HL-60 (cell line): ENCODE data around the gene ZNF341.

Experiments used
- DNase-seq, 2 experiments: peaks; one replicate each; pipeline ENCODE4 v3.0.0-alpha.2; 2010 to 2020; ENCODE audit warnings: low read depth in 1 of 2, low spot score in 1 of 2
- H3K27ac ChIP-seq: fragments of 250-450 bp; sonication (Bioruptor Pico); replicated peaks from 2 replicates; pipeline ENCODE4 v1.5.1; 2020; ENCODE audit warnings: mild to moderate bottlenecking, moderate library complexity
- H3K27me3 ChIP-seq: fragments of 250-450 bp; sonication (Bioruptor Pico); 2 replicates; pipeline ENCODE4 v1.5.1; 2021; ENCODE audit warnings: mild to moderate bottlenecking, moderate library complexity; ENCODE audit not compliant: insufficient read depth, poor library complexity, severe bottlenecking
- H3K4me3 ChIP-seq: replicated peaks from 2 replicates; pipeline ENCODE4 v1.5.1; 2011; ENCODE audit warnings: mild to moderate bottlenecking, control low read depth, low read length; ENCODE audit not compliant: insufficient read depth
- GABPA ChIP-seq: IDR thresholded peaks from 2 replicates; pipeline ENCODE4 v1.6.1; 2012; ENCODE audit warnings: low read depth
- POLR2AphosphoS5 ChIP-seq: IDR thresholded peaks from 2 replicates; pipeline ENCODE4 v1.6.1; 2012; ENCODE audit warnings: low read depth
- SPI1 ChIP-seq: IDR thresholded peaks from 2 replicates; pipeline ENCODE4 v1.6.1; 2012; ENCODE audit warnings: low read depth, mild to moderate bottlenecking, borderline replicate concordance
- TF ChIP-seq, protein P1 (sequence below): IDR thresholded peaks from 2 replicates; pipeline ENCODE4 v1.6.1; 2012; ENCODE audit warnings: low read depth; ENCODE audit not compliant: insufficient replicate concordance
- TF ChIP-seq, protein P2 (sequence below): IDR thresholded peaks from one replicate; pipeline ENCODE4 v1.5.1; 2011; ENCODE audit warnings: low read length, control low read depth, inconsistent platforms; ENCODE audit not compliant: insufficient read depth

Gene ZNF341

DNA sequence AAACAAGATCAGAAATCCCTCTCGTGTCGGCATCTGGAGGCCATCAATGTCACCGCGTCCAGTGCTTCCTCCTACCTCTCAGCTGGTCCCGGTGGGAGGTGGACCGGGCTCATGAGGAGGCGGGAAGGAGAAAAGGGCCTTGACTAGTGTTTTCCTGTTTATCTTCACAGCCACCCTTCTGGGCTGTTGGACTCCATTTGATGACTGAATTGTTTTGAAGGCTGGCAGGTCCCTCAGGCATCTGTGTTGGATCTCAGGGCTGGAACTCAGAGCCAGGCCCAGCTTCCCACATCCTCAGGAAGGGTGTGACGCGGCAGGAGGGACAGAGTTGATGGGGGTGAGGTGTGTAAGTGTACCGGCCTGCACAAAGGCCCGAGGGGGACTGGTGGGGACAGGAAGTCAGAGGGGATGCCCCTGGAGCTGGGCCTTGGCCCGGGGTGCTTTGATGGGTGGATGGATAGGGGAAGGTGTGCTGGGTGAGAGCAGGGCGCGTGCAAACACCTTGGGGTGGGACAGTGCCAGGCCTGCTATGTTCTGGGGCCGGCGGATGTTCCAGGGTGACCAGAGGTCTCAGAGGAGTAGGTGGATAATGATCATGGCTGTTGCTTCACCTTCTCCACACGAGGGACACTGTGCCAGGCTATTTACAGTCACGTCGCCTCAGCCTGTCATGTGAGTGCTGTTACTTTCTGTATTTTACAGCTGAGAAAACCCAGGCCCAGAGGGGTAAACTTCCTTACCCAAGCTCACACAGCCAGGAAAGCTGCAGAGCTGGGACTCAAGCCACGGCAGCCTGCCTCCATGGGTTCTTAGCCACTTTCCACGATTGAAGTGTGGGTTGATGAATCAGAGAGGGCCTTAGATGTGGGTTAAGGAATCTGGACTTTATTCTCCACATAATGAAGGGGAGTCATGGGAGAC lies 61.5 kb downstream of the ZNF341 start:
- no peak overlapping the region for H3K27ac ChIP-seq
- TF ChIP-seq SPI1 (no peak), POLR2AphosphoS5 (no peak), GABPA (no peak)
- TF ChIP-seq, protein P1, sequence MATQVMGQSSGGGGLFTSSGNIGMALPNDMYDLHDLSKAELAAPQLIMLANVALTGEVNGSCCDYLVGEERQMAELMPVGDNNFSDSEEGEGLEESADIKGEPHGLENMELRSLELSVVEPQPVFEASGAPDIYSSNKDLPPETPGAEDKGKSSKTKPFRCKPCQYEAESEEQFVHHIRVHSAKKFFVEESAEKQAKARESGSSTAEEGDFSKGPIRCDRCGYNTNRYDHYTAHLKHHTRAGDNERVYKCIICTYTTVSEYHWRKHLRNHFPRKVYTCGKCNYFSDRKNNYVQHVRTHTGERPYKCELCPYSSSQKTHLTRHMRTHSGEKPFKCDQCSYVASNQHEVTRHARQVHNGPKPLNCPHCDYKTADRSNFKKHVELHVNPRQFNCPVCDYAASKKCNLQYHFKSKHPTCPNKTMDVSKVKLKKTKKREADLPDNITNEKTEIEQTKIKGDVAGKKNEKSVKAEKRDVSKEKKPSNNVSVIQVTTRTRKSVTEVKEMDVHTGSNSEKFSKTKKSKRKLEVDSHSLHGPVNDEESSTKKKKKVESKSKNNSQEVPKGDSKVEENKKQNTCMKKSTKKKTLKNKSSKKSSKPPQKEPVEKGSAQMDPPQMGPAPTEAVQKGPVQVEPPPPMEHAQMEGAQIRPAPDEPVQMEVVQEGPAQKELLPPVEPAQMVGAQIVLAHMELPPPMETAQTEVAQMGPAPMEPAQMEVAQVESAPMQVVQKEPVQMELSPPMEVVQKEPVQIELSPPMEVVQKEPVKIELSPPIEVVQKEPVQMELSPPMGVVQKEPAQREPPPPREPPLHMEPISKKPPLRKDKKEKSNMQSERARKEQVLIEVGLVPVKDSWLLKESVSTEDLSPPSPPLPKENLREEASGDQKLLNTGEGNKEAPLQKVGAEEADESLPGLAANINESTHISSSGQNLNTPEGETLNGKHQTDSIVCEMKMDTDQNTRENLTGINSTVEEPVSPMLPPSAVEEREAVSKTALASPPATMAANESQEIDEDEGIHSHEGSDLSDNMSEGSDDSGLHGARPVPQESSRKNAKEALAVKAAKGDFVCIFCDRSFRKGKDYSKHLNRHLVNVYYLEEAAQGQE: no peak
- TF ChIP-seq, protein P2, sequence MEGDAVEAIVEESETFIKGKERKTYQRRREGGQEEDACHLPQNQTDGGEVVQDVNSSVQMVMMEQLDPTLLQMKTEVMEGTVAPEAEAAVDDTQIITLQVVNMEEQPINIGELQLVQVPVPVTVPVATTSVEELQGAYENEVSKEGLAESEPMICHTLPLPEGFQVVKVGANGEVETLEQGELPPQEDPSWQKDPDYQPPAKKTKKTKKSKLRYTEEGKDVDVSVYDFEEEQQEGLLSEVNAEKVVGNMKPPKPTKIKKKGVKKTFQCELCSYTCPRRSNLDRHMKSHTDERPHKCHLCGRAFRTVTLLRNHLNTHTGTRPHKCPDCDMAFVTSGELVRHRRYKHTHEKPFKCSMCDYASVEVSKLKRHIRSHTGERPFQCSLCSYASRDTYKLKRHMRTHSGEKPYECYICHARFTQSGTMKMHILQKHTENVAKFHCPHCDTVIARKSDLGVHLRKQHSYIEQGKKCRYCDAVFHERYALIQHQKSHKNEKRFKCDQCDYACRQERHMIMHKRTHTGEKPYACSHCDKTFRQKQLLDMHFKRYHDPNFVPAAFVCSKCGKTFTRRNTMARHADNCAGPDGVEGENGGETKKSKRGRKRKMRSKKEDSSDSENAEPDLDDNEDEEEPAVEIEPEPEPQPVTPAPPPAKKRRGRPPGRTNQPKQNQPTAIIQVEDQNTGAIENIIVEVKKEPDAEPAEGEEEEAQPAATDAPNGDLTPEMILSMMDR: no peak
- no peak for DNase-seq
- no peaks in the 10 kb centered on the region for H3K27me3 ChIP-seq
- no peak overlapping the region for H3K4me3 ChIP-seq

DNA sequence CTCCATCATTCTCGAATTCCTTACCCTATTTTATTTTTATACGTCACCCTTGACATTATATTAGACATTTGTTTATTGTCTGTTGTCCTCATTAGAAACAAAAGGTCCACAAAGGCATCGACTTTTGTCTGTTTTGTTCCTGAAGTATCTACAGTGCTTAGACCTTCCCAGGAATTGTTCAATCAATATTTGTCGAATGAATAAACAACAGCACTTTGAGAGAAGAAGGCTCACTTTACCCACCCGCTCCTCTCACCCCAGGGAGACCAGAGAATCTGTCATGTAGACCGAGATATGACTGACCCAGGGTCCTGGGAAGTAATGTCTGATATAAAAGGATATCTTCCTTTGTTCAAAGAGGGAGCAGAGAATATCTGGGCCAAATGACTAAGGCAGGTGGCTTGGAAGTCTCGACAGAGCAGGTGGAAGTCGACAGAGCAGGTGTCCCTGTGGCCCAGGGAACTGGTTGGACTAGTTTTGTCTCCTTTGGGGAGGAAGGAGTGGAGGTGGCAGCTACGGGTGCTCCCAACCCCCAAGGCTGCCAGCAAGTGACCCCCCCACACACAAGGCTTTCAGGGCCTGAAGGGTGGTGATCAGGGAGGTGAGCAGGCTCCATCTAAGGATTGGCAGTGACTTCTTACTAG lies 64.6 kb downstream of the ZNF341 start:
- TF ChIP-seq SPI1 (no peak), GABPA (no peak), POLR2AphosphoS5 (no peak)
- TF ChIP-seq, protein P1: no peak
- TF ChIP-seq, protein P2: no peak
- Histone ChIP-seq H3K4me3 (no peak overlapping the region), H3K27ac (no peak overlapping the region), H3K27me3 (no peaks in the 10 kb centered on the region)
- no peak for DNase-seq

DNA sequence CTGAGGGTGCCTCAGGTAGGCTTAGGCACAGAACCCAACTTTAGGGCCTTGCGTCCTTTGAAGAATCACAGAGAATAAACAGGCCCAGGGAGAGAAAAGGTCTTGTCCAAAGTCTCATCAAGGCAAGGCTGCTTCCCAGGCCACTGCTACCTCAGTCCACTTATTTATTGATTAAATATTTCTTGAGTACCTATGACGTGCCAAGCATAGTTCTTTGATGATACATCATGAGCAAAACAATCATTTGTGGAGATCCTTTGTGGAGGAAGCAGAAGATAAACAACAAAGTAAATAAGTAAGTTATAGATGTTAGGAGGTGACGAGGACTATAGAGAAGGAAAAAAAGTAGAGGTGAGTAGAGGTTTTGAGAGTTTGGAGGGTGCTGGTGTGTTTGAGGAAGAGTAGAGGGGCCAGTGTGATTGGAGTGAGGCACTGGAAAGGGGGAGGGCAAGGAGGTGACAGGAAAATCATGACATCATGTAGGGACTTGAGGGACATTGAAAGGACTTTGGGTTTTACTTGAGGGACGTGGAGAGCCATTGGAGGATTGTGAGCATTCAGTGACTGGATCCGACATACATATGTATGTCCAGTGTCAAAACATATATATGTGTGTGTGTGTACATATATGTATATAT lies 65.2 kb downstream of the ZNF341 start:
- Histone ChIP-seq H3K27me3 (no peaks in the 10 kb centered on the region), H3K4me3 (no peak overlapping the region), H3K27ac (no peak overlapping the region)
- no peak for DNase-seq
- TF ChIP-seq GABPA (no peak), POLR2AphosphoS5 (no peak), SPI1 (no peak)
- TF ChIP-seq, protein P1: no peak
- TF ChIP-seq, protein P2: no peak
